Activated CD4-positive, alpha-beta T cell treated with anti-CD3 and anti-CD28 coated beads, Interleukin-2, amount 50 U/mL, for 48 hours (primary cell): ENCODE measurements around the gene DOCK4.

Experiments
- DNase-seq, 2 experiments: peaks; one replicate each; pipeline ENCODE4 v3.0.0-alpha.2; 2020

Gene DOCK4

GRCh38 chr7:111990643-111991042, 215.6 kb downstream of the DOCK4 start:
- no peak for DNase-seq

GRCh38 chr7:111987886-111988285, 218.3 kb downstream of the DOCK4 start:
- no peak for DNase-seq

GRCh38 chr7:111987115-111987826, 218.9 kb downstream of the DOCK4 start:
- no peak for DNase-seq

GRCh38 chr7:111986601-111987000, 219.6 kb downstream of the DOCK4 start:
- no peak for DNase-seq

- DNase-seq = no peak
These were observed 220.4 kb downstream of the DOCK4 start for GRCh38 chr7:111985798-111986197.

- no peak for DNase-seq
These were observed 223.4 kb downstream of the DOCK4 start for GRCh38 chr7:111982804-111983203.

GRCh38 chr7:111982133-111982532, 224.1 kb downstream of the DOCK4 start:
- no peak for DNase-seq

- no peak for DNase-seq
These were observed 225.5 kb downstream of the DOCK4 start for GRCh38 chr7:111980725-111981124.

- no peak for DNase-seq
These were observed 230.9 kb downstream of the DOCK4 start for GRCh38 chr7:111975346-111975745.

- DNase-seq = no peak
These were observed 245.2 kb downstream of the DOCK4 start for GRCh38 chr7:111960984-111961383.

- no peak for DNase-seq
These were observed 247.3 kb downstream of the DOCK4 start for GRCh38 chr7:111958896-111959295.

GRCh38 chr7:111958431-111958830, 247.8 kb downstream of the DOCK4 start:
- DNase-seq = no peak

GRCh38 chr7:111955616-111956015, 250.6 kb downstream of the DOCK4 start:
- no peak for DNase-seq

GRCh38 chr7:111954474-111955381, 251.5 kb downstream of the DOCK4 start:
- no peak for DNase-seq

- DNase-seq = no peak
These were observed 252.1 kb downstream of the DOCK4 start for GRCh38 chr7:111954056-111954455.

- no peak for DNase-seq
These were observed 252.6 kb downstream of the DOCK4 start for GRCh38 chr7:111953611-111954010.

- no peak for DNase-seq
These were observed 253.4 kb downstream of the DOCK4 start for GRCh38 chr7:111952783-111953182.

GRCh38 chr7:111951052-111951451, 255.1 kb downstream of the DOCK4 start:
- DNase-seq = no peak

GRCh38 chr7:111942450-111943081, 263.6 kb downstream of the DOCK4 start:
- no peak for DNase-seq

GRCh38 chr7:111937163-111937562, 269.0 kb downstream of the DOCK4 start:
- no peak for DNase-seq

GRCh38 chr7:111933609-111934008, 272.6 kb downstream of the DOCK4 start:
- DNase-seq = no peak

- no peak for DNase-seq
These were observed 274.2 kb downstream of the DOCK4 start for GRCh38 chr7:111931958-111932357.

GRCh38 chr7:111931016-111931517, 275.1 kb downstream of the DOCK4 start:
- DNase-seq = no peak
